HG02678 (cell line): Measurements from ENCODE around the gene CCDC106.

Source experiments
- ATAC-seq: cut with Tn5 transposase; IDR thresholded peaks from one replicate; pipeline ENCODE4 v1.9.1; 2021; ENCODE audit warnings: mild to moderate bottlenecking, moderate library complexity; ENCODE audit not compliant: unreplicated experiment

The CCDC106 gene

GRCh38 chr19:55694241-55694655 lies 46.2 kb downstream of the CCDC106 start:
- ATAC-seq = no peak

GRCh38 chr19:55694656-55695491 lies 46.9 kb downstream of the CCDC106 start:
- ATAC-seq = no peak

- no peak for ATAC-seq
These were observed 47.7 kb downstream of the CCDC106 start for GRCh38 chr19:55695511-55696290.

GRCh38 chr19:55696301-55697068 lies 48.5 kb downstream of the CCDC106 start:
- no peak for ATAC-seq

- no peak for ATAC-seq
These were observed 49.0 kb downstream of the CCDC106 start for GRCh38 chr19:55697069-55697440.

- no peak for ATAC-seq
These were observed 49.7 kb downstream of the CCDC106 start for GRCh38 chr19:55697698-55698097.

GRCh38 chr19:55698256-55698655 lies 50.2 kb downstream of the CCDC106 start:
- no peak for ATAC-seq

GRCh38 chr19:55699221-55699620 lies 51.2 kb downstream of the CCDC106 start:
- ATAC-seq = no peak

GRCh38 chr19:55700813-55701212 lies 52.8 kb downstream of the CCDC106 start:
- no peak for ATAC-seq

GRCh38 chr19:55702131-55702627 lies 54.2 kb downstream of the CCDC106 start:
- no peak for ATAC-seq
